Stimulated activated CD8-positive, alpha-beta memory T cell treated with anti-CD3 and anti-CD28 coated beads, Interleukin-4, amount 100 ng/mL, for 1 hour (primary cell): ENCODE measurements around the gene FOXJ1.

Source experiments
- DNase-seq, 2 donors: peaks; one replicate each; pipeline ENCODE4 v3.0.0-alpha.2; 2020; ENCODE audit warnings: low read depth in 2 of 2, low spot score in 1 of 2

Gene FOXJ1

GRCh38 chr17:76142585-76143041 lies 1.6 kb upstream of the FOXJ1 start:
- no peak for DNase-seq

- DNase-seq = no peak
These were observed 1.1 kb upstream of the FOXJ1 start for GRCh38 chr17:76142039-76142584.

GRCh38 chr17:76140661-76141211 lies 309 bp downstream of the FOXJ1 start:
- DNase-seq = no peak

GRCh38 chr17:76139801-76140660 lies 1.0 kb downstream of the FOXJ1 start:
- DNase-seq = no peak

GRCh38 chr17:76138896-76139752 lies 1.9 kb downstream of the FOXJ1 start:
- no peak for DNase-seq

GRCh38 chr17:76138234-76138895 lies 2.7 kb downstream of the FOXJ1 start:
- no peak for DNase-seq

- DNase-seq = no peak
These were observed 3.5 kb downstream of the FOXJ1 start for GRCh38 chr17:76137351-76138233.

- no peak for DNase-seq
These were observed 4.1 kb downstream of the FOXJ1 start for GRCh38 chr17:76137001-76137350.

GRCh38 chr17:76136276-76137000 lies 4.6 kb downstream of the FOXJ1 start:
- no peak for DNase-seq

GRCh38 chr17:76135810-76136188 lies 5.2 kb downstream of the FOXJ1 start:
- DNase-seq = no peak

- DNase-seq = no peak
These were observed 5.9 kb downstream of the FOXJ1 start for GRCh38 chr17:76134911-76135809.

- DNase-seq = no peak
These were observed 8.3 kb downstream of the FOXJ1 start for GRCh38 chr17:76132574-76133338.

- no peak for DNase-seq
These were observed 9.1 kb downstream of the FOXJ1 start for GRCh38 chr17:76131692-76132573.

- DNase-seq = no peak
These were observed 9.9 kb downstream of the FOXJ1 start for GRCh38 chr17:76131051-76131691.

- DNase-seq = no peak
These were observed 10.6 kb downstream of the FOXJ1 start for GRCh38 chr17:76130473-76130872.

GRCh38 chr17:76125922-76126321 lies 15.1 kb downstream of the FOXJ1 start:
- no peak for DNase-seq
